Endothelial cell of umbilical vein (primary cell): ENCODE measurements around the gene GUCA2B. TPM values are rescaled to one million over a fixed set of nuclear protein-coding genes. Genes with fewer than 3 reads are reported as not detected.

Source experiments
- BruUV-seq: library from RNA; stranded (reverse); fragments of 400-500 nt; replicated peaks from 2 replicates; lab custom pipeline; 2021; lab: Mats Ljungman, UMichigan
- CTCF ChIA-PET: fragments of 300-600, 350-600 bp; sonication (Branson Sonifier 250); formaldehyde crosslinking; loops from one replicate; lab custom pipeline; 2021; ENCODE audit warnings: antibody characterized with exemption, inconsistent platforms; lab: Charles Lee
- POLR2A ChIA-PET: fragments of 300-600, 350-600 bp; sonication (Branson Sonifier 250); formaldehyde crosslinking; loops from one replicate; lab custom pipeline; 2021; ENCODE audit warnings: antibody characterized with exemption, inconsistent platforms; lab: Charles Lee
- DNase-seq: peaks from one replicate; pipeline ENCODE4 v3.0.0-alpha.2; 2011; ENCODE audit warnings: low read depth, low spot score
- FAIRE-seq: peaks from 2 replicates; lab custom pipeline; 2011; peaks lifted over from hg19 to GRCh38; lab: Jason Lieb, UNC
- H2AFZ ChIP-seq: 2 replicates; pipeline ENCODE4 v1.6.0; 2012; ENCODE audit warnings: low read depth, low read length, control low read depth, inconsistent platforms
- H3K27ac ChIP-seq: 2 replicates; pipeline ENCODE4 v1.5.1; 2011; ENCODE audit warnings: low read depth, mild to moderate bottlenecking, control low read depth, low read length, moderate library complexity; ENCODE audit not compliant: insufficient read depth
- H3K27me3 ChIP-seq, 2 experiments: 2 replicates each; pipeline versions ENCODE4 v1.6.0 to v1.6.1; 2011; ENCODE audit warnings: low read length in 2 of 2, mixed read lengths in 1 of 2; ENCODE audit not compliant: control insufficient read depth in 2 of 2, insufficient read depth in 2 of 2
- H3K36me3 ChIP-seq, 2 experiments: 2 replicates in 1 of 2; 3 replicates in 1 of 2; pipeline ENCODE4 v1.5.1; 2011; ENCODE audit warnings: low read length in 2 of 2, mild to moderate bottlenecking in 1 of 2, moderate library complexity in 1 of 2; ENCODE audit not compliant: control insufficient read depth in 2 of 2, insufficient read depth in 2 of 2; ENCODE audit errors: extremely low read depth in 1 of 2
- H3K4me1 ChIP-seq: 3 replicates; pipeline ENCODE4 v1.5.1; 2011; ENCODE audit warnings: mild to moderate bottlenecking, low read length; ENCODE audit not compliant: control insufficient read depth, insufficient read depth; ENCODE audit errors: extremely low read depth
- H3K4me2 ChIP-seq: 2 replicates; pipeline ENCODE4 v1.6.1; 2011; ENCODE audit warnings: low read length, control low read depth, mixed read lengths; ENCODE audit not compliant: insufficient read depth
- H3K4me3 ChIP-seq, 3 experiments: fragments of 200-600 bp in 1 of 3; sonication (generic), shearing (Covaris generic) in 1 of 3; replicated peaks in 1 of 3; 2 replicates each; pipeline ENCODE4 v1.5.1; 2011 to 2016; ENCODE audit warnings: control low read depth in 3 of 3, low read length in 3 of 3, mild to moderate bottlenecking in 2 of 3, inconsistent platforms in 1 of 3, low read depth in 1 of 3, moderate library complexity in 1 of 3; ENCODE audit not compliant: insufficient read depth in 1 of 3
- H3K79me2 ChIP-seq: 2 replicates; pipeline ENCODE4 v1.6.0; 2012; ENCODE audit warnings: low read length, inconsistent platforms; ENCODE audit not compliant: control insufficient read depth, insufficient read depth
- H3K9ac ChIP-seq: replicated peaks from 2 replicates; pipeline ENCODE3; 2011; ENCODE audit warnings: low read length, control low read depth; ENCODE audit not compliant: insufficient read depth; ENCODE audit errors: extremely low read depth
- H3K9me1 ChIP-seq: replicated peaks from 3 replicates; pipeline ENCODE4 v1.6.0; 2011; ENCODE audit warnings: mild to moderate bottlenecking, low read length; ENCODE audit not compliant: control insufficient read depth, insufficient read depth; ENCODE audit errors: extremely low read depth
- H3K9me3 ChIP-seq: replicated peaks from 2 replicates; pipeline ENCODE4 v1.5.1; 2012; ENCODE audit warnings: low read length, inconsistent platforms; ENCODE audit not compliant: control insufficient read depth, insufficient read depth
- H4K20me1 ChIP-seq: replicated peaks from 2 replicates; pipeline ENCODE3; 2011; ENCODE audit warnings: mild to moderate bottlenecking, low read length; ENCODE audit not compliant: control insufficient read depth, insufficient read depth; ENCODE audit errors: extremely low read depth
- EZH2 ChIP-seq: IDR thresholded peaks from 2 replicates; pipeline ENCODE4 v1.6.1; 2012; ENCODE audit warnings: borderline replicate concordance, low read depth, mild to moderate bottlenecking, moderate library complexity, low read length, inconsistent platforms; ENCODE audit not compliant: severe bottlenecking
- FOS ChIP-seq: IDR thresholded peaks from 2 replicates; pipeline ENCODE4 v1.6.1; 2011; ENCODE audit warnings: mild to moderate bottlenecking, low read length, moderate library complexity, borderline replicate concordance; ENCODE audit not compliant: insufficient read depth
- GATA2 ChIP-seq: IDR thresholded peaks from 2 replicates; pipeline ENCODE4 v1.7.0; 2011; ENCODE audit warnings: low read depth, mild to moderate bottlenecking, moderate library complexity, mixed read lengths, low read length; ENCODE audit not compliant: insufficient read length, insufficient read depth
- JUN ChIP-seq: IDR thresholded peaks from 2 replicates; pipeline ENCODE4 v1.6.1; 2011; ENCODE audit warnings: borderline replicate concordance, low read depth; ENCODE audit not compliant: insufficient read length, insufficient read depth
- MAX ChIP-seq: IDR thresholded peaks from 2 replicates; pipeline ENCODE4 v1.6.1; 2011; ENCODE audit not compliant: insufficient read depth, insufficient read length
- MYC ChIP-seq: IDR thresholded peaks from one replicate; pipeline ENCODE4 v1.6.1; 2011; ENCODE audit warnings: mild to moderate bottlenecking, low read depth, low read length
- POLR2A ChIP-seq: IDR thresholded peaks from 2 replicates; pipeline ENCODE4 v1.6.1; 2012; ENCODE audit warnings: low read depth, mild to moderate bottlenecking, control low read depth, low read length
- POLR2AphosphoS5 ChIP-seq: IDR thresholded peaks from 2 replicates; pipeline ENCODE4 v1.6.1; 2012; ENCODE audit warnings: low read depth, mild to moderate bottlenecking, control low read depth, low read length, moderate library complexity; ENCODE audit not compliant: insufficient read depth
- dilution Hi-C: fragments of 300-500 bp; cut with MboI; formaldehyde crosslinking; loops from one replicate; pipeline ENCODE4 v1.15.0; 2019; ENCODE audit warnings: low sequenced_read_pairs; ENCODE audit not compliant: extremely low pct_ligation_motif_present
- intact Hi-C: fragments of 100-400 bp; cut with micrococcal nuclease; formaldehyde crosslinking; loops from one replicate; pipeline ENCODE4 v1.10.0; 2022
- polyA plus RNA-seq, 4 experiments: library from polyadenylated mRNA; depleted of rRNA in 3 of 4; stranded (reverse) in 3 of 4; unstranded in 1 of 4; fragments of >200 nt; gene quantifications; 2 replicates each; pipeline versions ENCODE4 v1.2.1 to v1.2.3, GENCODE V29; 2011 to 2012; ENCODE audit warnings: missing spikeins in 1 of 4
- total RNA-seq: library from RNA; stranded (reverse); gene quantifications from 2 replicates; pipeline ENCODE4 v1.2.3, GENCODE V29; 2021
- TF ChIP-seq, protein P1 (sequence below), 2 donors: IDR thresholded peaks; 1 replicate in 1 of 2; 2 replicates in 1 of 2; pipeline ENCODE4 v1.5.1; 2011; ENCODE audit warnings: low read length in 2 of 2, mild to moderate bottlenecking in 2 of 2, moderate library complexity in 2 of 2, control low read depth in 1 of 2, inconsistent platforms in 1 of 2, low read depth in 1 of 2; ENCODE audit not compliant: insufficient read depth in 1 of 2; ENCODE audit errors: extremely low read depth in 1 of 2

GUCA2B gene
- total and polyA plus RNA-seq, 2 donors (not counting 3 experiments of a cell fraction or from before 2014, with no cell fraction given), result not detected

DNA sequence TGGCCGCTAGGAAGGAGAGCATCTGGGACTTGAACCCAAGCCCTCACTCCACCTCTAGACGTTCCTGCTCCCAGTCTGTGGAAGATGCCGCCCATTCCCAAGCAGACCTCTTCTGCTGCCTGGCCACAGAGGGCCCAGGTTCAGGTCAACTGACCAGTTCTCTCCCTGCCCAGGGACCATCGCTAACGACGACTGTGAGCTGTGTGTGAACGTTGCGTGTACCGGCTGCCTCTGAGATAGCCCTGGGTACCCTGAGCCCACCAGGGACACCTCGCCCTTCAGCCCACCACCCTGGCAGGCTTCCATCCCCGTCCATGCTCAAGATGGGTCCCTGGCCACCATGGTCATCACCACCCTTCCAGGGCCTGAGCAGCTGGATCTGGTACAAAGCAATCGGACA, 2.2 kb downstream of the GUCA2B start:
- Histone ChIP-seq H3K79me2 (no peaks in the 10 kb centered on the region), H3K4me3 (no peak overlapping the region), H3K36me3 (no peaks in the 10 kb centered on the region), H3K4me2 (no peak overlapping the region), H3K4me1 (no peaks in the 10 kb centered on the region), H3K9me1 (no peaks in the 10 kb centered on the region), H3K27me3 (peaks cover 3 to 6% of the 10 kb centered on the region in 2 experiments), H3K9me3 (no peaks in the 10 kb centered on the region), H4K20me1 (no peaks in the 10 kb centered on the region), H2AFZ (no peak overlapping the region), H3K27ac (no peak overlapping the region), H3K9ac (no peak overlapping the region)
- DNase-seq (no peak), FAIRE-seq (no peak)
- BruUV-seq, result no TSS peak
- intact Hi-C loops (no loop called here), dilution Hi-C loops (no loop called here)
- TF ChIP-seq MYC (no peak), POLR2AphosphoS5 (no peak), GATA2 (no peak), JUN (no peak), MAX (no peak), POLR2A (no peak), EZH2 (no peak), FOS (no peak)
- TF ChIP-seq, protein P1, sequence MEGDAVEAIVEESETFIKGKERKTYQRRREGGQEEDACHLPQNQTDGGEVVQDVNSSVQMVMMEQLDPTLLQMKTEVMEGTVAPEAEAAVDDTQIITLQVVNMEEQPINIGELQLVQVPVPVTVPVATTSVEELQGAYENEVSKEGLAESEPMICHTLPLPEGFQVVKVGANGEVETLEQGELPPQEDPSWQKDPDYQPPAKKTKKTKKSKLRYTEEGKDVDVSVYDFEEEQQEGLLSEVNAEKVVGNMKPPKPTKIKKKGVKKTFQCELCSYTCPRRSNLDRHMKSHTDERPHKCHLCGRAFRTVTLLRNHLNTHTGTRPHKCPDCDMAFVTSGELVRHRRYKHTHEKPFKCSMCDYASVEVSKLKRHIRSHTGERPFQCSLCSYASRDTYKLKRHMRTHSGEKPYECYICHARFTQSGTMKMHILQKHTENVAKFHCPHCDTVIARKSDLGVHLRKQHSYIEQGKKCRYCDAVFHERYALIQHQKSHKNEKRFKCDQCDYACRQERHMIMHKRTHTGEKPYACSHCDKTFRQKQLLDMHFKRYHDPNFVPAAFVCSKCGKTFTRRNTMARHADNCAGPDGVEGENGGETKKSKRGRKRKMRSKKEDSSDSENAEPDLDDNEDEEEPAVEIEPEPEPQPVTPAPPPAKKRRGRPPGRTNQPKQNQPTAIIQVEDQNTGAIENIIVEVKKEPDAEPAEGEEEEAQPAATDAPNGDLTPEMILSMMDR (IDR thresholded peaks at IDR 0.05; ENCODE audit: extremely low read depth in 1 of 2, insufficient read depth in 1 of 2, low read depth in 1 of 2, low read length in 2 of 2), result no peak
- ChIA-PET CTCF (interaction anchor here (0.9 to 2.8 kb wide), 3 partner anchors 8 to 423 kb away, joined by 3 to 19 read pairs (median 11); no protein-coding TSS in a partner anchor), POLR2A (no interaction called here)
